Stomach smooth muscle (tissue), 2 donors: Measurements from ENCODE around the gene RHOH.

Source experiments
- H3K27ac ChIP-seq: one replicate; pipeline ENCODE4 v1.7.0; 2013; ENCODE audit warnings: mild to moderate bottlenecking, low read length, inconsistent platforms
- H3K27me3 ChIP-seq, 2 donors: one replicate each; pipeline ENCODE4 v1.7.0; 2013; ENCODE audit warnings: low read length in 2 of 2; ENCODE audit not compliant: insufficient read depth in 2 of 2, control insufficient read depth in 1 of 2
- H3K36me3 ChIP-seq, 2 donors: one replicate each; pipeline ENCODE4 v1.7.0; 2013; ENCODE audit warnings: low read length in 2 of 2; ENCODE audit not compliant: control insufficient read depth in 2 of 2, insufficient read depth in 2 of 2
- H3K4me1 ChIP-seq: one replicate; pipeline ENCODE4 v1.7.0; 2013; ENCODE audit warnings: low read length; ENCODE audit not compliant: control insufficient read depth, insufficient read depth
- H3K4me3 ChIP-seq, 2 donors: one replicate each; pipeline ENCODE4 v1.7.0; 2013; ENCODE audit warnings: low read length in 2 of 2
- H3K9ac ChIP-seq, 2 donors: one replicate each; pipeline ENCODE4 v1.7.0; 2013; ENCODE audit warnings: low read length in 2 of 2, mild to moderate bottlenecking in 1 of 2
- H3K9me3 ChIP-seq, 2 donors: one replicate each; pipeline ENCODE4 v1.7.0; 2013; ENCODE audit warnings: low read length in 2 of 2; ENCODE audit not compliant: control insufficient read depth in 2 of 2
- donor health status: healthy.
- donor health status: Pancreatic carcinoma.

Gene RHOH

GRCh38 chr4:40173470-40173875 is 23.4 kb upstream of the RHOH start:
- Histone ChIP-seq H3K27ac (no peak overlapping the region), H3K4me3 (no peak overlapping the region), H3K27me3 (peaks cover 0 to 4% of the 10 kb centered on the region in 2 donors), H3K9me3 (no peaks in the 10 kb centered on the region), H3K4me1 (no peaks in the 10 kb centered on the region), H3K9ac (no peak overlapping the region), H3K36me3 (no peaks in the 10 kb centered on the region)

- H3K36me3 ChIP-seq: no peaks in the 10 kb centered on the region
- H3K4me3 ChIP-seq: no peak overlapping the region
- no peaks in the 10 kb centered on the region for H3K9me3 ChIP-seq
- H3K27ac ChIP-seq: no peak overlapping the region
- H3K4me1 ChIP-seq: no peaks in the 10 kb centered on the region
- peaks cover 0 to 4% of the 10 kb centered on the region in 2 donors for H3K27me3 ChIP-seq
- H3K9ac ChIP-seq: no peak overlapping the region
These were observed 20.2 kb upstream of the RHOH start for GRCh38 chr4:40176602-40177001.

DNA sequence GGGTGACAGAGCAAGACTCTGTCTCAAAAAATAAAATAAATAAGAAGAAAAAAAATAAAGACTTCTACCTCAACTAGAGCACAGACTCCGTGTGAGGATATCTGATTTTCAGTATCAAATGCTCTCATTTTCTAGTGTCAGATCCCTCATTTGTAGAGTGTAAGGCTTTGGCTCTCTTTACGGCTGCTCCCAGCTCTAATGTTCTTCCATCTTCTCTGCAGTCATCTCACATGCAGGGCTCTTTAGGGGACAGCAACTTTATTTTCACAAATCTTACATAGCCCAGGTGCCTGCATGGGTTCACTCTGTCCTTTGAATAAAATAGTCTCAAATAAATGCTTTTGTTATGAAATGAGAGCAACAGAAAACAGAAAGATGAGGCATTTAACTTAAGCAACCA is 19.2 kb upstream of the RHOH start:
- no peak overlapping the region for H3K4me3 ChIP-seq
- no peak overlapping the region for H3K9ac ChIP-seq
- peaks cover 2 to 4% of the 10 kb centered on the region in 2 donors for H3K27me3 ChIP-seq
- no peaks in the 10 kb centered on the region for H3K36me3 ChIP-seq
- H3K4me1 ChIP-seq: no peaks in the 10 kb centered on the region
- H3K27ac ChIP-seq: no peak overlapping the region
- H3K9me3 ChIP-seq: no peaks in the 10 kb centered on the region

DNA sequence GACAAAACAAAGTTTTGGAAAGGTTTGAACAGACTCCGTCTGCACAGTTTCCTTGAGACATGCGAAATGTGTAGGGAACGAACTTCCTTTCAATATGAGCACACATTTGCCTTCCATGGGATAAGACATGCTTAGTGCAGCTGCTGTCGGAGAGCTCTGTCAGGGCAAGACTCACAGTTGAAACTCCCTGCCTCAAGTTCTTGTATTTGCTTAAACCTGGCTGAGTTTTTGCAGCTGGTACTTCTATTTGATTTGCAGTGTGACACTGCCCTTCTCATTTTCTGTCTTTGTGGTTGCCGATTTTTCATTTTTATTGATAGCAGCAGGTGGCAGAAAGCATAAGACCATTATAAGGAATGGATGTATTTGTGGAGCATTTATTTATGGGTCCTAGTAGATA is 18.2 kb upstream of the RHOH start:
- no peak overlapping the region for H3K27ac ChIP-seq
- H3K9ac ChIP-seq: no peak overlapping the region
- no peaks in the 10 kb centered on the region for H3K36me3 ChIP-seq
- no peak overlapping the region for H3K4me3 ChIP-seq
- H3K9me3 ChIP-seq: no peaks in the 10 kb centered on the region
- no peaks in the 10 kb centered on the region for H3K4me1 ChIP-seq
- peaks cover 2 to 4% of the 10 kb centered on the region in 2 donors for H3K27me3 ChIP-seq

GRCh38 chr4:40179360-40179759 is 17.5 kb upstream of the RHOH start:
- Histone ChIP-seq H3K27me3 (peaks cover 2 to 4% of the 10 kb centered on the region in 2 donors), H3K4me3 (no peak overlapping the region), H3K9me3 (no peaks in the 10 kb centered on the region), H3K36me3 (no peaks in the 10 kb centered on the region), H3K4me1 (no peaks in the 10 kb centered on the region), H3K9ac (no peak overlapping the region), H3K27ac (no peak overlapping the region)

DNA sequence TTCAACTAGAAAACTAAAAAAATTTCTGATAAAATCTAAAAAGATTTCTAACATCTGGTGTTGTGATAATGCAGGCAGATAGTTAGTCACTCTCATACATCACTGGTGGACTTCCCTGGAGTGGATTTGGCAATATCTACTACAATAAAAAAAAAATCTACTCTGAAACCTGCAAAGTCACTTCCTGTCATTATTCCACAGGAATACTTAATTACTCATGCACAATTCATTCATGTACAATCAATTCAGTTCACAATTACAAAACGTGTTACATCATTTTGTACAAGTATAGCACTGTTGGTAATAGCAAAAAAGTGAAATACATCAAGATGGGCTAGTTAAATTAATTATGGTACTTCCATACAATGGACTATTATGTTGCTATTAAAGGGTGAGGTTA is 16.5 kb upstream of the RHOH start:
- Histone ChIP-seq H3K27me3 (peaks cover 2 to 4% of the 10 kb centered on the region in 2 donors), H3K4me3 (no peak overlapping the region), H3K9me3 (no peaks in the 10 kb centered on the region), H3K4me1 (no peaks in the 10 kb centered on the region), H3K9ac (no peak overlapping the region), H3K36me3 (no peaks in the 10 kb centered on the region), H3K27ac (no peak overlapping the region)

- Histone ChIP-seq H3K9me3 (no peaks in the 10 kb centered on the region), H3K9ac (no peak overlapping the region), H3K4me3 (no peak overlapping the region), H3K27me3 (peaks cover 0 to 2% of the 10 kb centered on the region in 2 donors), H3K4me1 (no peaks in the 10 kb centered on the region), H3K27ac (no peak overlapping the region), H3K36me3 (no peaks in the 10 kb centered on the region)
These were observed 14.8 kb upstream of the RHOH start for GRCh38 chr4:40182001-40182400.

- no peaks in the 10 kb centered on the region for H3K36me3 ChIP-seq
- no peak overlapping the region for H3K4me3 ChIP-seq
- H3K9ac ChIP-seq: no peak overlapping the region
- H3K4me1 ChIP-seq: no peaks in the 10 kb centered on the region
- no peak overlapping the region for H3K27ac ChIP-seq
- H3K27me3 ChIP-seq: peaks cover 0 to 2% of the 10 kb centered on the region in 2 donors
- no peaks in the 10 kb centered on the region for H3K9me3 ChIP-seq
These were observed 13.9 kb upstream of the RHOH start for GRCh38 chr4:40182954-40183353.

DNA sequence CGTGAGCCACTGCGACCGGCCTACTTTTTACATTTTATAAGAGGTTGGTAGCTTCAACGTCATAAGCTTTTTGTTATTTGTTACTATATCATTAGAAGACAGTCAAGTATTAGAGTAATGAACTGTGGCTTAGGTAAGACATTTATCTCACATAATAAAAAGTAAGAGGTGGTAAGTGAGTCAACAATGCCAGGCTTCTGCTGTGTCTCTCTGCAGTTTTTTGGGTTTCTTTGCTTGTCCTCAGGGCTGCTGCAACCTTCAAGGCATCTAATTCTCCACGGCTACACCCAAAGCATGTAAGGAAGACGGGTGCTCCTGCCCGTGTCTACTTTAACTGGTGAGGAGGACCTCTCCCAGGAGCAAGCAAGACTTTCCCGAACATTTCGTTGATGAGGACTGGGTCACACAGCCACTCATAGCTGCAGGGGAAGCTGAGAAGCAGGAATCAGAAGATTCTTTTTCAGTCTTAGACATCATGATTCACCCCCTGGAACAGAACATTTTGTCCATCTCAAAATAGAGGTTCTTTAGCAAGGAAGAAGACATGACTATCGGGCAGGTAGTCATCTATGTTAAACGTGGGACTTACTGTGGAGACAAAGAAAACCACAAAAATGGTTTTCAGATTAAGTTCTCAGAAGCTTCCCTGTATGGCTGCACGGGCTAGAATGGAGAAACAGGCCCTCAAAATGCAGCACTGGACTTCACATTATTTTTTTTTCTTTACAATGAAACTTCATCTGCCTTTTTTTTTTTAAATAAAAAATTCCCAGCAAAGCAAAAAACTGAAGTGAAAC is 13.0 kb upstream of the RHOH start:
- H3K9ac ChIP-seq: no peak overlapping the region
- no peaks in the 10 kb centered on the region for H3K36me3 ChIP-seq
- H3K27me3 ChIP-seq: peaks cover 0 to 2% of the 10 kb centered on the region in 2 donors
- H3K9me3 ChIP-seq: no peaks in the 10 kb centered on the region
- no peaks in the 10 kb centered on the region for H3K4me1 ChIP-seq
- no peak overlapping the region for H3K27ac ChIP-seq
- H3K4me3 ChIP-seq: no peak overlapping the region

- H3K9me3 ChIP-seq: no peaks in the 10 kb centered on the region
- H3K4me1 ChIP-seq: no peaks in the 10 kb centered on the region
- peaks cover 0 to 2% of the 10 kb centered on the region in 2 donors for H3K27me3 ChIP-seq
- H3K9ac ChIP-seq: no peak overlapping the region
- no peak overlapping the region for H3K27ac ChIP-seq
- no peaks in the 10 kb centered on the region for H3K36me3 ChIP-seq
- H3K4me3 ChIP-seq: no peak overlapping the region
These were observed 10.8 kb upstream of the RHOH start for GRCh38 chr4:40185830-40186664.

GRCh38 chr4:40186665-40187014 is 10.2 kb upstream of the RHOH start:
- Histone ChIP-seq H3K27me3 (peaks cover 0 to 2% of the 10 kb centered on the region in 2 donors), H3K4me3 (no peak overlapping the region), H3K9ac (no peak overlapping the region), H3K4me1 (no peaks in the 10 kb centered on the region), H3K27ac (no peak overlapping the region), H3K36me3 (no peaks in the 10 kb centered on the region), H3K9me3 (no peaks in the 10 kb centered on the region)
